Measurements from ENCODE around the gene SLC26A6.

The SLC26A6 gene, protein sequence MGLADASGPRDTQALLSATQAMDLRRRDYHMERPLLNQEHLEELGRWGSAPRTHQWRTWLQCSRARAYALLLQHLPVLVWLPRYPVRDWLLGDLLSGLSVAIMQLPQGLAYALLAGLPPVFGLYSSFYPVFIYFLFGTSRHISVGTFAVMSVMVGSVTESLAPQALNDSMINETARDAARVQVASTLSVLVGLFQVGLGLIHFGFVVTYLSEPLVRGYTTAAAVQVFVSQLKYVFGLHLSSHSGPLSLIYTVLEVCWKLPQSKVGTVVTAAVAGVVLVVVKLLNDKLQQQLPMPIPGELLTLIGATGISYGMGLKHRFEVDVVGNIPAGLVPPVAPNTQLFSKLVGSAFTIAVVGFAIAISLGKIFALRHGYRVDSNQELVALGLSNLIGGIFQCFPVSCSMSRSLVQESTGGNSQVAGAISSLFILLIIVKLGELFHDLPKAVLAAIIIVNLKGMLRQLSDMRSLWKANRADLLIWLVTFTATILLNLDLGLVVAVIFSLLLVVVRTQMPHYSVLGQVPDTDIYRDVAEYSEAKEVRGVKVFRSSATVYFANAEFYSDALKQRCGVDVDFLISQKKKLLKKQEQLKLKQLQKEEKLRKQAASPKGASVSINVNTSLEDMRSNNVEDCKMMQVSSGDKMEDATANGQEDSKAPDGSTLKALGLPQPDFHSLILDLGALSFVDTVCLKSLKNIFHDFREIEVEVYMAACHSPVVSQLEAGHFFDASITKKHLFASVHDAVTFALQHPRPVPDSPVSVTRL

DNA sequence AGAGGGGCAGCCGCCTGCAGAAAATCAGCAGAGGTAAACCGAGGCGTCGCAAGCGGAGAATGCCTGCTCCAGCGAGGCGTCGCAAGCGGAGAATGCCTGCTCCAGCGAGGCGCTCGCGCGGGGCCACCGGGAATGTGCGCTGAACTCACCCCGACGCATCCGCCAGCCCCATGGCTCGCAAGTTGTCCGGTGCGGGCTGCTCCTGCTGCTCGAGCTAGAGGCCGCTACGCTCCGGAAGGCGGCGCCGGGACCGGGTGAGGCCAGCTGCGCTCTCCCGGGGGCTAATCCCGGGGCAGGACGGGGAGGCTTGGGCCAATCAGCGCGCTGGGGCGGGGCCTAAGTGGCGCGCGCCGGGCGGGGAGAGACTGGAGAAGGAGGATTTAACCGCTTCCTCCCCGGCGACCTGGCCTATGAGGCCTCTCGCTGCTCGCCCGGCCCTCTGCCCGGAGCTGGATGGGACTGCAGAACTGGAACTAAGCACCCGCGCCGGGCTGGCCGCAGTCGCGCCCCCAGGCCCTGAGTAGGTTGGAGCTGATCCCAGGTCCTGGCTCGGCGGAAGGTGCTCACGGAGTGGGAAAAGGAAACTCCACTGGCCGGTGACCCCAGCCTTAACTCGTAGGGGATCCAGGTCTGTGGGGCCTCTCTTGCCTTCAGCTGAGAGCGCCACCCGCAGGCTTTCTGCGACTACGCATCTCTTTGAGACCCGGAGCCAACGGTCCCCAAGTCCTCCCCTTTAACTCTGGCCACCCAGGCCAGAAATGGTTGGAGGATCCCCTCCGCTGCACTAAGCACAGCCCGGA is at the start of gene SLC26A6:
Gene SLC26A6, minus strand, starts transcription at position 240 of the 800 bp plus-strand sequence. Its CDS starts 68 bp downstream, at position 172.
- DNase-seq (ENCODE audit: low read depth, low spot score) = peak; percentile 99

DNA sequence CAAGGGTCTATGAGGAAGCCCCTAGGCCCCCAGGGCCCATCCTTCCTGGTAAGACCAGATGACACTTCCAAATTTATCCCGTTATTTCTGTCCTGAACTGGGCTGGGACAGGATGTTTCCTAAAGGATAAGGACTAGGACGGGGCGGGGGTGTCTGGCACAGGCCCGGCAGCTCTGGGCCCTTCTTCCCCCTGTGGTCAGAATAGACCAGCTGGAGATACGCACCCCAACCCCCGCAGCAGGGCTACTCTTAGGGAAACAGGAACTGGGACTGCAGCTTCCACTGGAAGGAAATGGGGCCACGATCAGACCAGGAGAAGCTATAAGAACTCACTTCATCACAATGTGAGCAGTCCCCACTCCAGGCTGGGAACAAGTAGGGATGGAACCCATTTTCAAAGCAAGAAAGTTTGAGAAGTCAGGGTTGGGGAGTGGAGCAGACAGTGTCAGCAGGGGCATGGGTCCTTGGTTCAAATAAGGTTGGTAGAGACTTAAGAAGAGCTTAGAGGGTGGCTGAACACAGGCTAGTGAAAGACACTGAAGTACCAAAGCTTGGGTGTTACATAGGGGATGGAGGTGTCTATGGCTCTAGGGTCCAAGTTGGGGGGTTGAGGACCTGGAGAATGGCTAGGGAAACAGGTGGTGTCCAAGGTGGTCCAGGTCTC is 49.4 kb upstream of the SLC26A6 start:
- DNase-seq (ENCODE audit: low read depth, low spot score) = no peak

DNA sequence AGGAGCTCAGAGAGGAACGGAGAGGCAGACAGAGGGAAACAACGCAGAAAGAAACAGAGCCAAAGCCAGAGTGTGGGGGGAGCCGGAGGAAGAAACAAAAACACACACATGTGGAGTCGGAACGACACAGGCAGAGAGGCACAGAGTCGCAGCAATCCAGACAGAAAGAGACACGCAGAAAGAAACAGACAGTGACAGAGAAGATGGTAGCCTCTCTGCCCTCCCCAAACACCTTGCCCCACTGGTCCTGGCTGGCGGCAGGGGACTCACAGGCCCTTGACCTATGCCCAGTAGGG is 48.7 kb upstream of the SLC26A6 start:
- DNase-seq (ENCODE audit: low read depth, low spot score) = no peak

DNA sequence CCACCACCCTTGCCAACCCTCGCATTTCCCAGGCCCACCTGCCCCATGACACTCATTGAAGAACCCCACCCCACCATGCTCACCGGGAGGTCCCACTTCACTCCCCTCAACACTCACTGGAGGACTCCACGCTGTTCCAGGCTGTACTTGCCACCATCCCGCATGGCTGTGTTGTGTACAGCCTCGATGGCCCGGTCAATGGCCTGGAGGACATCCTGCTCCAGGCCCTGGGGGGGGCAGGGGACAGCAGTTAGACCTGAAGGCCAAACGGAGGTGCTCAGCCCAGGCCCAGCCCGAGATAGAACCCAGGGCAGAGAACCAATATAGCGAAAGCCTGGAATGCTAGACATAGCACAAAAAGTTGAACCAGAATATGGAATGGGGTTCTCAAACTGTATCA is 47.5 kb upstream of the SLC26A6 start:
- DNase-seq (ENCODE audit: low read depth, low spot score) = no peak

DNA sequence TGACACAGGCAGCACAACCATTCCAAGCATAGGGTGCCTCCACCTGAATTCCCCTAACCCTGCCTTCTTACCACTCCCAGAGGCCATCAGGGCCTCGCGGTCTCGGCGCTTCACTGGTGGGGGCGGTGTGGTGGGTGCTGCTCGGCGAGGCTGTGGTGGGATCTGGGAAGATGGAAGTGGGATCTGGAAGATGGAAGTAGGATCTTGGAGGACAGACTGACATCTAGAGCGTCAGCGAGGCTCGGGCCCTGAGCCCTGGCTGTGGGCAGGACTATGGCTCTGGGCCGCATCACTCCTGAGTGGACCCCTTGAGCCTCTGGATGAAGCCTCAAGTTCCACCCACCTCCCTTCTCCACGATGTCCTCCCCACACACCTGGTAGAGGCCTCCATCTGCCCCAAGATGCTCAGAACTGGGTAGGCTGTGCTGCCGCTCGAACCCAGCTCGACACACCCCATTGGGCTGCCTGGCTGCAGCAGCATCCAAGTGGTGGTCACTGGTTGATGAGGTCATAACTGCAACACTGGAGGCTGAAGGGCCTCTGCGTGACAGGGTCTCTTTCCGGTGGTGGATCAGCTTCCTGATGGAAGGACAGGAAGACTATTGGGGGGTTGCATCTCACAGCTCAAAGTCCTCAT is 46.8 kb upstream of the SLC26A6 start:
- no peak for DNase-seq (ENCODE audit: low read depth, low spot score)

DNA sequence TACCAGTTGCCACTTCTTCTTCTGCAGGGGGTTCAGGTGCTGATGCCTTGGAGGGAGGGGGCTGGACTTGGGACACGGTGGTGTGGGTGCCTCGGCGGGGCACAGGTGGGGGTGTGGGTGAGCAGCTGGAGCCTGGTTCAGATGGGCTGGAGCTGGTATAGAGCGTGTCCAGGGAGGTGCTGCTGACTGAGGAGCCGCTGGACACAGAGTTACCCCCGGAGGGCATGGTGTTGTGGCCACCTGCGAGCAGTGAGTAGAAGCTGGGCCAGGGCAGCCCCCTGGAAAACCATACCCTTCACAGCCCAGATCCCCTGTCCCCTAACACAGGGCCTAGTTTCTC is 46.2 kb upstream of the SLC26A6 start:
- DNase-seq (ENCODE audit: low read depth, low spot score) = no peak

DNA sequence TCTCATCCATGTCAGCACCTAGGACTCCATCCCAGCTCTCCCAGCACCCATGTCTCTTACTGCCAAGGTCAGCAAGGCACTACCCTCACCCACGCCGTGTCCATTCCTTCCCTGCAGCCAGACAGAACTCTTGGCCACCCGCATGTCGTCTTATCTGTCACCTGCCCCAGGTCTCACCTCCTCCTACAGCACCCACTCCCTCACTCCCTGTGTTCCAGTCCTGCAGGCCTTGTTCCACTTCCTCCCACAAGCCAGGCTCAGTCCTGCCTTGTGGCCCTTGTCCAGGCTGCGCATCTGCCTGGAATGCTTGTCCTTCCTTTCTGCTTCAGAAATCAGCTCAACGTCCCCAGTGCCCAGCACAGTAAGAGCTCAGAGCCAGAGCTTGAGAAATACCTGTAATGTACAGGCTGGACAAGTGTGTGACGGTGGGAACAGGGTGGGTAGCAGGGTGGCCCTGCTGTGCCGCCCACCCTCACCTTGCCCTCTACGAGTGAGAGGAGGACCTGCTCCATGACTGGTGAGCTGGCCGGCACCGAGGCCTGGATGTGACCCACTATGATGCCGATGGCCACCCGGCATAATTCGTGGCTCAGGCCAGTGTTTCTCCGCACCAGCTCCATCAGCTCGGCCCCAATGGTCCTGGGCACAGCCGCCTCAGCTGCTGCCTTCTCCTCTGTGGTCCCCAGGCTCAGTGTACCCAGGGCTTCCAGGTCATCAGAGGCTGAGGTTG is 45.7 kb upstream of the SLC26A6 start:
- no peak for DNase-seq (ENCODE audit: low read depth, low spot score)

DNA sequence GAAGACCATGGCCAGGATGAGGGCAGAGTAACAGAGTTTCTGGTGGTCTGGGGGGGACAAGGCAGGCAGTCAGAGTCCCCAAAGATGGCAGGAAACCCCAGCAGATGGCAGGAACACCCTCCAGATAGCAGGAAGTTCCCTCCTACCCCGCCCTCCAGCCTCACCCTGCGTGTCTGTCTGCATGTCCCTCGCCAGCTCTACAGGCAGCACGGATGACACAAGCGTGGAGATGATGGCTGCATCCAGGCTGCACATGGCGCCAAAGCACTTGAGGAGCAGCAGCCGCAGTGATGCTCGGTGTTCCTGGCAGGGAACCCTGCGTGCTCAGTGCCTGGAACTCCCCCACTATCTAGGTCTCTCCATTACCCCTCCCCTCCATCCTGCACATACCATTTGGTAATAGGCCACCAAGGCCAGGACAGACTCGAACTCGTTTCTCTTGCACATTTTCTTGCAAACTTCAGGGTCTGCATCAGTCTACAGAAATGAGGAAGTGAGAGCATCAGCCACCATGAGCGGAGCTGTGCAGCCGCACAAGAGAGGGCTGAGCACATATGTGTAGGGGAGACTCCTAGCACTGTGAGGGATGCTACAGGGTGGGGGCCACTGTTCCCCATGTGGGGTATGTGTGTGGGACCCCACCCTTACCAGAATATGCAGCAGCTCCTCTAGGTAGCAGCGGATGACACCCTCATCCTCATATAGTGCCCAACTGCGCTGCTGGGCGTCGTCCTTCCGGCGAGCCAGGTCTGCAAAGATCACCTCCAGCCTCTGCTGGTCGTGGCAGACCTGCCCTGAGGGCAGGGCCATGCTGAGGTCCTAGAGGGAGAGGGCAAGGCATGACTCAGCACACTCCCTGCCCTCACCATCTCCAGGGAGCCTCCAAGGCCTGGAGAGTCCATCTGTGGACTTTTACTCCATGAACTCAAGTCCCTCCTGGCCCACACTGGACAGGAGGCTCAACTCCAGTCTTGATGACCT is 44.4 kb upstream of the SLC26A6 start:
- DNase-seq (ENCODE audit: low read depth, low spot score) = no peak

DNA sequence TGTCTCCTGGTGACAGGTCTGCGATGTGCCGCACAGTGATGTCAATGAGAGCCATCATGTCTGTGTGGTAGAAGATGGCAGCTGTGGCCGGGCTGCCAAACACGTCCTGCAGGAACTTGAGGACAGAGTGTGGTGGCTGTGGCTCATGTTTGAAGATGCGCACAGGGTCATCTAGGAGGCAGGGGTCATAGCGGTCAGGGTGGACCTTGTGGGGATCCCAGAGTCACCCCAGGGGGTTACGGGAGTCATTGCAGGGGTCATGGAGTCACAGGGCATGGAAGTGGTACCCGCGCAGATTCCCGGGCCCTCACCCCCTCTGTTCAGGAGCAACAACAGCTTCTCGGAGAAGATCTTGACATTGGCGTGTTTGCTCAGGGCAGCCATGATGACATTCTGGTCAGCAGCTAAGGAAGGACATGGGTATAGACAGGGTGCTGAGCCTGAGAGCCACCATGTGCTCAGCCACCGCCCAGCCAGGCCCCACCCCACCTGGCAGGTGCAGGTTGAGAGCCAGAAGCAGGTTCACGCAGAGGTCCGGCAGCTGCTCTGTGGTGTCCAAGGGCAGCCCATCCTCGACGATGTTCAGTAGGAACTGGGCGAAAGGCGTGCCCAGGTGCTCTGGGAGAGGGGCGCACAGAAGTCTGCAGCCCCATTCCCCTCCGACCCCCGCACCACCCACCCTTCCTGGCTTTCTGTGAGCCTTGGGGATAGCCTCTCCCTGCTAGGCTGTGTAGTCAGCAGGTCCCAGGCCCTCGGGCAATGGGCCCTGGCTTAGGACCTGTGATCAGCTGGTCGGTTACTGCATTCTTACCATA is 43.5 kb upstream of the SLC26A6 start:
- DNase-seq (ENCODE audit: low read depth, low spot score) = no peak

DNA sequence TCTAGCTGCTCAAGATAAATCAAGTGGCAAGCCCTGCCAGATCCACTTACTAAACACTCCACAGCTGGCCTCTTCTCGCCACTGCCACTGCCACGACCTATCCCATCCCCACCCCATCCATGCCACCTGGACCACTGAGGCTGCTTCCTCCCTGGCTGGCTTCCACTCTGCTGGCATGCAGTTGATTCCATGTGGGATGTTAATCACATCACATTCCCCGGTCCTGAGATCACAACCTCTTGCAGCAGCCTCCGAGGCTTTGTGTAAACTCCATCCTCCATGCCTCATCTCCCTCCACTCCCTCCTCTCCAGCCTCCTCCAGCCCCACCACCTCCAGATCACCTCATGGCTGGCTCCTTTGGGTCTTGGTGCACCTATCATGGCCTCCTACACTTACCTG is 42.8 kb upstream of the SLC26A6 start:
- no peak for DNase-seq (ENCODE audit: low read depth, low spot score)

DNA sequence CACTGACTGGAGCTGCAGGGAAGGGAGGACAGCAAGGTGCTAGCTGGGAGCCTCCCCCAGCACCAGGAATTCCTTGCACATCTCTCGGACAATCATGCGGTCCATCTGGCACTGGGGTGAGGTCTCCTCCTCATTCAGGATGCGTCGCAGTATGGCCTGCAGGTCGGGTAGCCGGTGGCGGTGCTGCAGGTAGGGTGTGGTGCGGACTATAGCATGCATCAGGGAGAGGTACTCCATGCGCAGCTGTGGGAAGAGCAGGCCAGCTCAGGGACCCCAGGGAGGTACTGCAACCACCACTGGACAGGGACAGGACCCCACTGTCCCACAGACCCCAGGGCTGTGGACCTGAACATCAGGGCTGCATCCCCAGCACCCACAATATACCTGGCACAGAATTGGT is 39.2 kb upstream of the SLC26A6 start:
- DNase-seq (ENCODE audit: low read depth, low spot score) = no peak

DNA sequence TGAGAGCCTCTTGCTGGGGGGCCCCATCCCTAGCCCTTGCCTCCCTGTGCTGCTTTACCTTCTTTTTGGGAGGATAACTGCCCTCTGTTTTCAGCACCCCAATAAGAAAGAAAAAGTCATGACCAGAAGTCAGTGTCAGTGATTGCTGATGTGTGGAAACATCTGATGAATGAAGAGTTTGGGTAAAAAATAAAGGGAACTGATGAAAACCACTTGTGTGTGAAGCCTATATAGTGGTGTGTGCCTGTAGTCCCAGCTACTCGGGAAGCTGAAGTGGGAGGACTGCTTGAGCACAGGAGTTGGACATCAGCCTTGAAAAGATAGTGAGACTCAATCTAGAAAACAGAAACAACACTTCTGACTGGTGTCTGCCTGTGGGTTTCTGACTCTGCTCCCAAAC is 37.3 kb upstream of the SLC26A6 start:
- DNase-seq (ENCODE audit: low read depth, low spot score) = no peak

DNA sequence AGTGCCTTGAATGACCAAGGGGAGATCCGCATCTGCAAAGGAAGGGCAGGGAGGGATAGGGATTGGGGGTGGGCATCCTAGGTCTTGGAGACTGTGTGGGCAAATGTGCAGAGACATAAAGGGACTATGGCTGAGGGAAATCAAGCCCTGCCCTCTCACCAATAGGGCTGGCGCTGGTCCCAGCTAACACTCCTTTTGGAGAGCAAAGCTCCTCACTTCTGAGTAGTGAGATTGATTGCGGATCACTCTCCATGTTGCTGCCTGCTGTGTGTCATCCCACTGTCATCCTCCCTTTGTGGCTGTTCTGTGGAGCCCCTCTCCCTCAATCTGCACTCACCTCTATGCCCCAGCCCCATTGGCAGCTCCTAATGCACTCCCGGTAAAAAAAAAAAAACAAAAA is 29.7 kb upstream of the SLC26A6 start:
- DNase-seq (ENCODE audit: low read depth, low spot score) = no peak

DNA sequence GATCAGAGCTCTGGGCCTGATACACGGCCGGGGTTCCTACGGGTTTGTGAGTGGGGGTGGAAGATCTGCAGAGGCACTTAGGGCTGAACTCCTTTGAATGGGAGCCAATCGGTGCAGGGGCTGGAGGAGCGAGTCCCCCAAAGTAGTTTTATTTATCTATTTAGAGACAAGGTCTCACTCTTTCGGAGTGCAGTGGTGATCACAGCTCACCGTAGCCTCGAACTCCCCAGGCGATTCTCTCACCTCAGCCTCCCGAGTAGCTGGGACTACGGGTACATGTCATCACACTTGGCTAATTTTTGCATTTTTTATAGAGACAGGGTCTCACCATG is 29.0 kb upstream of the SLC26A6 start:
- DNase-seq (ENCODE audit: low read depth, low spot score) = no peak

DNA sequence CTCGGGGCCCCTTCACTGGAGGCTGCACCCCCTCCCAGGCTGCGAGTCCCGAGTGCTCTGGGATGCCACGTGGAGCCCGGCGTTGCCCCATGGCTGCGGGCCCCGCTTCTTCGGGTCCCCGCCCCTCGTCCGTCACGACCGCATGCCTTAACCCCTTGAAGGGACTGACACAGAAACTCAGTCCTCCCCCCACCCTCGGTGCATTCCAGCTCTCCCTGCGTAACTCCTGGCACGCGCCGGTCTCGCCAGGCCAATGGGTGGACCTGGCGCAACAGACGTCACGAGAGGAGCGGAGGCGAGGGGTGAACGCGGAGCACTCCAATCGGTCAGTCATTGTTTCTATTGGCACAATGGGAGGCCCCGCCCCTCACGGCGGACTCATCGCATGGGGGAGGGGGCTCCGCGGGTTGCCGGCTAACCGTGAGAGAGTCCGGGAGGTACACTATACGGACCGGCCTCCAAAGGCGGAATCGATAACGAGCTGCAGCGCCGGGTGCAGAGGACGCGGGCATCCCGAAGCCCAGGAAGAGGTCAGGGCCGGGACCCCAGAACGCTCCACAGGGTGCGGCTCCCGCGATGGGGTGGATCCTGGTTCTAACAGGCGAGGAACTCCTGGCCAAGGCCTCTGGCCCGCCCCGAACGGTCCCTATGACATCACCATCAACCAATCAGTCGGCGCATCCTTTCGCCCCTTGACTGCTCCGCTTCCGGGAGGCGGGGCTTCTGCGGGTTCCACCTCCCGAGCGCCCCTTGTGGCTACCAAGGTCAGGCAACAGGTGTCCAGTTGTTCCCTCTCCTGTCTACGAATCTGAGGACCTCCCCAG is 28.4 kb upstream of the SLC26A6 start:
- peak; percentile 99 for DNase-seq (ENCODE audit: low read depth, low spot score)

DNA sequence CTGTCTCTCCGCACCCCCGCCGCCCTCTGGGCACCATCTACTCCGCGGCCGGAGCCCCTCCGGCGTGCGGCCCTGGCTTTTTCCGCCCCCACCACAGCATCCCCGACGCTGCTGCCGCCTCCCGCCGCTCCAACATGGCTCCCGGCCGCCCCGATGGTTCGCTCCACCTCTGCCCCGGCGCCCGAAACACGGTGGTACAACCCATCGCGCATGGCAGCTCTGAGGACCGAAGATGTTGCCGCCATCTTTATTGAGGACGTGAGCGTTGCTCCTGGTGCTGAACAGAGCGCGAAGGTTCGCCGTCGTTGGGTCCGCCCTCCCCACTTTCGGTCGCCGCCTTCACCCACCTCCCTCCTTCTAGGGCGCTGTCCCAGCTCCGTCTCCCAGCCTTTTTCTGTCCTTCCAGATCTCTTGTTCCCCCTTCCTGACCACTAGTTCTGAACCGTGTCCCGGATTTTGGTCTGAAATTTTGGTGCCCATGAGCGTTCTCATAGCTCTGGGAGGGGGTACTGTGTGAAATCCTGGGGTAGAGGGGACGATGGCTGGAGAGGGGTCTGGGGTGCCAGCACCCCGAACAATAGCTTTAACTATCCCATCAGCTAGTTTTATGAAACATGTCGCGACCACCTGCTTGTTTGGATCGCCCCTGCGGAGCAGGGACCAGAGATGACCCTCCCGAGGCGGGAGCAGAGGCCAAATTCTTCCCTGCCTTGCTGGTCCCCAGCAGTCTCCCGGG is 27.7 kb upstream of the SLC26A6 start, which contains the start of gene CELSR3:
Gene CELSR3, minus strand, starts transcription at position 134 of the 736 bp plus-strand sequence. CDS start 252 bp downstream, outside the sequence.
- peak; percentile 91 for DNase-seq (ENCODE audit: low read depth, low spot score)

DNA sequence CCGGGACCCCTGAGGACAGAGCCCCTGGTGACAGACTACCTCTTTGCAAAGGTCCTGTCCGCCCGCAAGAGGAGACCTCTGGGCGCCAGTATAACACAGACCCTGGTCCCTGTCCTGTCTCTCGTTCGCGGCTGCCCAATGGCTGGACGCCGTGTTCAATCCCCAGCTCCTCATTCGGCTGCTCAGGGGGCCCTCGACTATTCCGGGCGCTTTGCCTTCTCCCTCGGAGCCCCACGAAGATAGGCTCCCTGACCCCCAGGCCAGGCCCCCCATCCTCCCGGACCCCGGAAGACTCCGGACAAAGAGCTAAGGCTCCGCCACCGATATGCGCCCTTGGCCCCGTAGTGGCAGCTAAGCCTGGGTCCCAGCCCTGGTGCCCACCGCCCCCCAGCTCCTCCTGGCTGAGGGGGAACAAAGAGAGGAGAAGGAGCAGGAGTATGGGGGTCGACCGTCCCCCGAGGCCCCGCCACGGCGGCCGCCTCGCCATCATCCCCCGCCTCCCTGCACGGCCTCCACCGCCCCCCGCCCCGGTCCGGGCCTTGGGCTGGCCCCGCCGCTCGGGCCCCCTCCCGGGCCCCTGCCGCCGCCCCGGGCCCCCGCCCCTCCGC is 27.0 kb upstream of the SLC26A6 start:
- DNase-seq (ENCODE audit: low read depth, low spot score) = no peak

Measured in ELF-1 (cell line).